Forelimb muscle (tissue), 1 donor: ENCODE data around the gene PALD1. TPM values are rescaled to one million over a fixed set of nuclear protein-coding genes. Genes with fewer than 3 reads are reported as not detected.

Experiments
- DNase-seq: peaks from one replicate; pipeline ENCODE4 v3.0.0-alpha.2; 2013; ENCODE audit warnings: low read depth
- polyA plus RNA-seq: library from polyadenylated mRNA; unstranded; fragments of 120-200 nt; gene quantifications from one replicate; pipeline ENCODE4 v1.2.1, GENCODE V29; 2013; ENCODE audit not compliant: insufficient read length

Gene PALD1
- polyA plus RNA-seq, 1 donor = 15.2 TPM

- no peak for DNase-seq
These were observed 20.7 kb upstream of the PALD1 start for GRCh38 chr10:70457759-70458305.

DNA sequence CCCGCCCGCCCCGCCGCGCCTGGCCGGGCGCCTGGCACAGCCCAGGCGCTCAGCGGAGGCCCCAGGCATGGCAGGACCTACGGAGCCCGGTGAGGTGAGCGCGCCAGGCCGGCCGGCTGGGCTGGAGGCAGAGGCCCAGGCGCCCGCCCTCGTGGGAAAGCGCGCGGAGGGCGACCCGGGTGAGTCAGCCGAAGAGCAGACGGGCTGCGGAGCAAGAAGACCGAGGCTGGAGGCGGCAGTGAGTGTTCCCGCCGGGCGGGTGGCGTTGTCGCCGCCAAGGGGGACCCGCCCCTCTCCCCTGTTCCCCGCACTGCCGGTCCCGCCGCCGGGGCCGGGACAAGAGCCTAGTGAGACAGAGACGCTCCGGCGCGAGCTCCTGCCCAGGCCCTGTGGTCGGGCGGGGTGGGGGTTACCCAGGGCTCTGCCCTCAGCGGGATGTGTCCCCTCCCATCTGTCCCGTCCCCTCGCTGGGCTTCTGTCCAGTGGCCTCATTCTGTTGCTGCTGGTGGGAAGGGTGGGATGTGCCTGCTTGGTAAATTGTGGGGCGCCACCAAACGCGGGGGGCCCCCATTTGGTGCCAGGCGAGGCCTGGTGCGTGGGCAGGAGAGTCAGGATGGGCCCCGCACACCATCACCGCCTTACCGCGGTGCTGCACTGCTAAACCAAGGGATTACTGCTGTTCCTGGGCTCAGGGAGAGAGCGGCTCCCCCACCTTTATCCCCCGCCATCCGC, 20.1 kb upstream of the PALD1 start:
- DNase-seq = no peak

GRCh38 chr10:70459061-70459773, 19.4 kb upstream of the PALD1 start:
- DNase-seq = no peak

GRCh38 chr10:70459774-70460490, 18.6 kb upstream of the PALD1 start:
- DNase-seq = no peak

GRCh38 chr10:70461397-70462348, 16.9 kb upstream of the PALD1 start:
- no peak for DNase-seq

GRCh38 chr10:70462349-70462984, 16.1 kb upstream of the PALD1 start:
- DNase-seq = no peak

DNA sequence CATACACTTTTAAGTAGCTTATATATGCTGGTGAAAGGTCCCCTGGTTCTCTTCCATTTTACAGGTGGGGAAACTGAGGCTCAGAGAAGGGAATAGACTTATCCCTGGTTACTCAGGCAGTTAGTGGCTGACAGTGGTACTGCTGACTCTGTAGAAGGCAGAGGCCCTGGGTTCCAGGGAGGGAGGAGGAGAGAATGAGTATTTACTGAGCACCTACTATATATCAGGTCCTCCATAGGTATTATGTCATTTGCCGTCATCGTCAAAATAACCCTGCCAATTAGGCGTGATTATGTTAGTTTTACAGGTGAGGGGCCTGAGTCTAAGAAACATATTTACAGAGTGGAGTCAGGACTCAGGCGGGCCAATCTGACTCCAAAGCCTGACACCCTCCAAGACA, 13.3 kb upstream of the PALD1 start:
- DNase-seq = no peak

DNA sequence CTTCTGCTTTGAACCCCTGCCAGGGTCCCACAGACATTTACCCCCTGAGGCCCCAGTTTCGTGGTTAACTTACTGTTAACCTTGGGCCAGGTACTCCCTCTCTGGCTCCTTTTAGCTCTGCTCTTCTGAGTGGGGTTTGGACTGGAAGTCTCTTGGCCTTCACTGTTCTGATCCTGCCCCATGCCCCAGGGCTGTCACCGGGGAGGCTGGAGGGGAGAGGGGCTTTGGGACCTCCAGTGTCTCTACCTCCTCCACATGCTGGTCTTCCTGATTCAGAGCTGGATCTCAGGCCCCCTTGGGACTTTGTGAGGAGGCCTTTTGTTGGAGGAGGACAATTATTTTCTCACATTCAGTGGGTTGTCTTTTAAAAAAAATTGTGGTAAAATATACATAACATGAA, 12.7 kb upstream of the PALD1 start:
- DNase-seq = no peak

DNA sequence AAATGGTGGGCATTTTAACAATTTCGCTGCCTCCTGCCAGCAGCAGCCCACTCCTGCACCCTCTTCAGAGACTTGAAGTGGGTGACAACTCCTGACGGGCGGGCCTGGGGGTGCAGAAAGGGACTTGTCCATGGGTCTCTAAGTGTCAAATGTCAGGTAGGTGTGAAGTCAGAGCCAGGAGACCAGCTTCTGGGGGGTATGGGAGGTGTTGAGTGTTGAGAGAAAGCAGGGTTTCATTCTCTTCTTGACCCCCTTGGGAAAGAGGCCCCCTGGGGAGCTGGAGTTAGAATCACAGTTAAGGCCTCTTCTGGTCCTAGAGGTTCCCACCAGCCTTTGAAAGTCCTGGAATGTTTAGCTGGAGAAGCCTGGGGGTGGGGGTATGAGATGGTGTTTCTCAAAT, 11.6 kb upstream of the PALD1 start:
- no peak for DNase-seq

DNA sequence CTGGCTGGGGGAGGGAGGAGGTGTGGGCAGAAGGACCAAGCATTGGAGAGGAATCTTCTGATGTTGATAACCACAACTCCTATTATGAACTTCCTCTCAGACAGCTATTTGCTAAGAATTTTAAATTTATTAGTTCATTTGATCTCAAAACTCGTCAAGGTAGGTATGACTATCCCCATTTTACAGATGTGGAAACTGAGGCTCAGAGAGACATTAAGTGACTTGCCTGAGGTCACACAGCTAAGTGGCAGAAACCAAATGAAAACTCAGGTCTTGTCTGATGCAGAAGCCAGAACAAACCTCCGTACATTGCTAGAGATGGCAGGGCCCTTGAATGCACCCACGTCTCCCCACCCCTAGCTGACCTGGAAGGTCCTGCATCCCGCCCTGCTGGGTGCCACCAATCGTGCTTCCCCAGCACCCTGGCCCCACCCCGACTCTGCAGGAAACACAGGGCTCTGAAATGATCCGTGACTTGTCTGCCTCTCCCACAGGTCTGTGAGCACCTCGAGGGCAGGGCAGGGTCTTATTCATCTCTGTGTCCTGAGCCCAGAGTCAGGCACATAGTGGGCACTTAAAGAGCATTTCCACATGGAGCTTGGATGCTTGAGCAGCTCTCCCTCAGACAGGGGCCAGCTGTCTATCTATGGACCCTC, 5.6 kb upstream of the PALD1 start:
- no peak for DNase-seq

DNA sequence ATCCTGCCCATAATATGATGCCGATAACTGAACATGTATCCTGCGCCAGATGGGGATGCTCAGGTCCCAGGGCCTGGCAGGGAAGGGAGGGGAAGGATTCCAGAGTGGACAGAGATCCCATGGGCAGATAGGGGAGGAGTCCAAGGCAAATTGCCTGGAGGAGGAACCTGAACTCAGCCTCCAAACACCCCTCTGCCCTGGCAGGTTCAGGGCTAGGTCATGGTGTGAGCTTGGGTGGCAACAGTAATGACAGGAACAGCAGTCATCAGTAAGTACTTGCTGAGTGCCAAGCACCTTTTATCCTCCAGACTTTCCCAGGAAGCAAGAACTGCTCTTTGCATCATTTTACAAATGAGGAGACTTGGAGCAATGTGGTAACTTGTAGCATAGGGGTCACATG, 3.8 kb upstream of the PALD1 start:
- no peak for DNase-seq

GRCh38 chr10:70475661-70476060, 2.9 kb upstream of the PALD1 start:
- no peak for DNase-seq

DNA sequence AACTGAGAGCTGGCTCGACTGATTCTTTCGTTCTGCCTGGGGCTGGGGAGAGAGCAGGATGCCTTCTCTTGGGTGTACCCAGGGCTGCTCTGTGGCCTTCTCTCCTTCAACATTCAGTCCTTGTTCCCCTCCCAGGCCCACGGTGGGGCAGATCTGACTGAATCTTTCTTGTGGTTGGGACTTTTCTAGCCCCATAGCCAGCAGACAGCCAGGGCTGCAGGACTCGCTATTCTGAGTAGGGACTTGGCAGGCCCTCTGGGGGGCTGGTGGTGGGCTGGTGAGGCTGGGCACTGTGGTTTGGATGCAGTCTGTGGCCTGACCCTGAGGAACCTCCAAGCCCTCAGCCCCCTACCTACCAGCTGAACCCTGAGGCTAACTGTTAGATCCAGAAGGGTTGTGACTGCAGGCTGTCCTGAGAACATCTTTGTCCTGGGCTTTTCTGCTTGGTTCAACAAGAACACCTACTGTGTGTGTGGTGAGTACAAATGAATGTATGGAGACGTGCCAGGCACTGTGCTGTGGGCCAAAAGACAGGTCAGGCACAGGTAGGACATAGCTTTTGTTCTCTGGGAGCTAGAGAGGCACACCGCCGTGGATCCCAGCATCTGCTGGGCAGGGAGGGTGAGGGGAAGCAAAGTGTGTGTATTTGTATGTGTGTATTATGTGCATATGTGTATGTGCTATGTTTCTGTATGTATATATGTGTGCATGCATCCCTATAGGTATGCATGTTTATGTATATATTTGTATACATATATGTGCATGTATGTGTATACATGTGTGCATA, 2.1 kb upstream of the PALD1 start:
- no peak for DNase-seq

DNA sequence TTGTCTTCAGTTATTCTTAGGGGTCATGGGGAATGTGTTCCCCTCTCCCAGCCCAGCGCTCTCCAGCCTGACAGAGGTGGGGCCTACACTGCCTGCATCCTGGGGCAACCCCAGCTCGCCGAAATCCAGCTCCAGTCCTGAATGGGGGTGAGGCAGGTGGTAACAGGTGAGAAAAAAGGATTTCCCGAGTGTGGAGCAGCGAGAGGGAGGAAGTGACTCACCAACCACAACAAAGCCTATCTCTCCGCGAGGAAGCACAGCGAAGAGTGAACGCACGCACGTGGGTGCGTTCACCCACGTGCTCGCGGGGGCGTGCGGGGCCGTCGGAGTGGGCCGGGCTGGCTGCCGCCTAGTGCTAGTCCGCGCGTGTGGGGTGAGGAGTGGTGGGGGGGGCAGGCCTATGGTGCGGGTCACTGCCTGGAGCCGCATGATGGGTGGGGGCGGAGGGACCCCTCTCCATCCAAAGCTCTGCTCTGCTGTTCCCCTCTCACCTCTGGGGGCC, 855 bp upstream of the PALD1 start:
- DNase-seq = no peak

- no peak for DNase-seq
These were observed 606 bp downstream of the PALD1 start for GRCh38 chr10:70479165-70479581.

- no peak for DNase-seq
These were observed 1.2 kb downstream of the PALD1 start for GRCh38 chr10:70479626-70480238.

- DNase-seq = no peak
These were observed 1.8 kb downstream of the PALD1 start for GRCh38 chr10:70480239-70480861.

DNA sequence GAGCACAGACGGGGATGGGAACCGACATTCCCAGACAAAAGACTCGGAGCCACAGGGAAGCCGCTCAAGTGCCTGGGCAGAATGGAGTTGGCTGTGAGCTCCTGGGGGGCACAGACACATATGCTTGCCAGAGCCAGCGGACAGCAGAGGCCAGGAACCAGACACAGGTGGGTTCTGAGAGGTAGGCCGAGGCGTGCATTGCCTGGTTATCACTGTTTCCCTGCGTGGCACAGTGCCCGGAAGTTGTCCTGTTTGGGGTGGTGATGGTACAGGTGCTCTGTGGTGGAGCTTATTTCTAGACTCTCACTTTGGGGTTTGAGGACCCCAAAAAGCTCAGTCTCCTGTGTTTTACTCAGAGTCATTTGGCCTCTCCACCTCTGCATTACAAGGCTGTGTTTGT, 2.5 kb downstream of the PALD1 start:
- no peak for DNase-seq
